SK-N-MC (cell line): ENCODE measurements around the gene SLC5A2.
A peak's percentile ranks its signal among the peaks of the same experiment; 100 is the strongest.
"Not testable (repeated sequence)": the region's sequence is repeated elsewhere in the genome, so short reads cannot be mapped to it uniquely, and the experiment has no call there.

Source experiments
- DNase-seq: peaks from one replicate; pipeline ENCODE4 v3.0.0-alpha.2; 2011; ENCODE audit warnings: low read depth, low spot score
- H3K27ac ChIP-seq: fragments of 200-600 bp; sonication (generic); 2 replicates; pipeline ENCODE4 v1.5.1; 2016; ENCODE audit warnings: mixed run types
- H3K36me3 ChIP-seq: fragments of 200-600 bp; sonication (generic); 2 replicates; pipeline ENCODE4 v1.6.1; 2017; ENCODE audit warnings: antibody characterized with exemption, low read length, mixed read lengths; ENCODE audit not compliant: insufficient read depth
- H3K4me3 ChIP-seq: fragments of 200-600 bp; sonication (generic); 2 replicates; pipeline ENCODE4 v1.5.1; 2016
- H3K9ac ChIP-seq: fragments of 200-600 bp; sonication (generic); 2 replicates; pipeline ENCODE4 v1.8.0; 2017; ENCODE audit warnings: mixed run types, mixed read lengths; ENCODE audit not compliant: insufficient read length
- H3K9me3 ChIP-seq: fragments of 200-600 bp; sonication (generic); 2 replicates; pipeline ENCODE4 v1.6.1; 2017; ENCODE audit warnings: low read depth, mild to moderate bottlenecking, antibody characterized with exemption, low read length, moderate library complexity, mixed read lengths
- EZH2 ChIP-seq: fragments of 200-600 bp; sonication (generic); IDR thresholded peaks from one replicate; pipeline ENCODE4 v1.6.1; 2017; ENCODE audit warnings: antibody characterized with exemption
- FOXP2 ChIP-seq: optimal IDR thresholded peaks from 2 replicates; pipeline ENCODE3; 2011; ENCODE audit warnings: mild to moderate bottlenecking, moderate library complexity; ENCODE audit not compliant: insufficient read depth; ENCODE audit errors: extremely low read length, control extremely low read depth
- POLR2AphosphoS5 ChIP-seq: IDR thresholded peaks from 2 replicates; pipeline ENCODE4 v1.6.1; 2012; ENCODE audit warnings: mild to moderate bottlenecking, low read depth, low read length, borderline replicate concordance

The SLC5A2 gene

GRCh38 chr16:31479751-31480150, 3.2 kb upstream of the SLC5A2 start:
- Histone ChIP-seq H3K9ac (no peak overlapping the region), H3K27ac (no peak overlapping the region), H3K9me3 (no peaks in the 10 kb centered on the region), H3K4me3 (no peak overlapping the region), H3K36me3 (no peaks in the 10 kb centered on the region)
- no peak for DNase-seq
- TF ChIP-seq FOXP2 (no peak), POLR2AphosphoS5 (no peak), EZH2 (no peak)

DNA sequence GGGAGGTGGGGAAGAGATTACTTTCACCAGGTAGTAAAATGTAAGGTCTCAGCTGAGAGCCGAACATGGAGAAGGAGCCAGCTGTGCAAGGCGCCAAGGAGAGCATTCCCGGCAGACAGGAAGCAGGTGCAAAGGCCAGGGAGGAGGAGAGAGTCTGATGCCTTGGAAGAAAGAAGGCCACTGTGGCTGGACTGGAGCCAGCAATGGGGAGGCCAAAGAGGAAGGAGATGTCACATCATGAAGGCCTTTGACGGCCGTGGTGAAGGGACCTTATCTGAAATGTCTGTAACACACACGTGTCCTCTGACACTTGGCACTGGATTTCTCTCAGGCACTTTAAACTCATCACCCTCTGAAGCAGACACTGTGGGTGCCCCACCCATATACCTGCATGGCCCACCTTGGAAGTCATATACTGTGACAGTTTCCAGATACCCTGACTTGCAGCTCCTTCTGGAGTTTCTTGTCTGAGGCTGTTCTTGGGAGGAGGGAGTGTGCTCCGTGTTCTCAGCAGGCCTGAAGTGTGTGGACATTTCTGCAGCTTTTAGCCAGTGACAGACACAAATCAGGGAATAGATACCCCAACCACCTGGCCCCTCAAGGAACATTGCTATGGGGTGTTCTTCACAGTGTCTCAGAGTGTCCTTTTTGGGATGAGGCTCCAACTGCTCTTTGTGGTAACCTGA, 1.9 kb upstream of the SLC5A2 start:
- no peak for TF ChIP-seq EZH2
- no peak for TF ChIP-seq FOXP2
- TF ChIP-seq POLR2AphosphoS5: no peak
- no peak overlapping the region for H3K4me3 ChIP-seq
- DNase-seq: no peak
- H3K9me3 ChIP-seq: no peaks in the 10 kb centered on the region
- no peak overlapping the region for H3K9ac ChIP-seq
- H3K36me3 ChIP-seq: no peaks in the 10 kb centered on the region
- H3K27ac ChIP-seq: no peak overlapping the region

GRCh38 chr16:31484048-31484447, 1.1 kb downstream of the SLC5A2 start:
- H3K36me3 ChIP-seq, H3K9ac ChIP-seq, DNase-seq, H3K4me3 ChIP-seq, H3K27ac ChIP-seq, H3K9me3 ChIP-seq: not testable (repeated sequence)

DNA sequence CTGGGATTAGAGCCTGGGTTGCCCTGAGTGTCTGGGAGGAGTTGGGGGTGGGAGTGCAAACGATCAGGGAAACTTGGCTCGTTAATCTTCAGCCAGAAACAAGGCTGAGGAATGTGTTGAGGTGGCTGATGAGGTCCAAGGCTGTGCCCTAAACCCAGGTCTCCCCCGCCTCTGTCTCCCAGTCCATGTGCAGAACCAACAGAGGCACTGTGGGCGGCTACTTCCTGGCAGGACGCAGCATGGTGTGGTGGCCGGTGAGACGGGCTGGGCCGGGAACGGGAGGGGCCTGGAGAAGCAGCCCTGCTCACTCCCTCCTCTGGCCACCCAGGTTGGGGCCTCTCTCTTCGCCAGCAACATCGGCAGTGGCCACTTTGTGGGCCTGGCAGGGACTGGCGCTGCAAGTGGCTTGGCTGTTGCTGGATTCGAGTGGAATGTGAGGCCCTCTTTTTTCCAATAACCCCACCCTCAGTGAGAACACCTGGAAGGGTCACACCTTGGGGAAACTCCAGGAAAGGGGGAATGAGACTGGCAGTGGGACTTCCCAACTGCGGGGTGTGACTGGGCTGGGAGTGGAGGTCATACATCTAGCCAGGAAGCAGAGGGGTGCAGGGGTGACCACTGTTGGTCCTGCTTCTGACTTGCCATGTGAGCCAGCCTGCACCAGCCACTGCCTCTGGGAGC, 1.7 kb downstream of the SLC5A2 start:
- no peak for TF ChIP-seq EZH2
- TF ChIP-seq FOXP2: no peak
- TF ChIP-seq POLR2AphosphoS5: no peak
- DNase-seq: no peak
- Histone ChIP-seq H3K9me3 (no peaks in the 10 kb centered on the region), H3K27ac (no peak overlapping the region), H3K9ac (no peak overlapping the region), H3K36me3 (no peaks in the 10 kb centered on the region), H3K4me3 (no peak overlapping the region)

DNA sequence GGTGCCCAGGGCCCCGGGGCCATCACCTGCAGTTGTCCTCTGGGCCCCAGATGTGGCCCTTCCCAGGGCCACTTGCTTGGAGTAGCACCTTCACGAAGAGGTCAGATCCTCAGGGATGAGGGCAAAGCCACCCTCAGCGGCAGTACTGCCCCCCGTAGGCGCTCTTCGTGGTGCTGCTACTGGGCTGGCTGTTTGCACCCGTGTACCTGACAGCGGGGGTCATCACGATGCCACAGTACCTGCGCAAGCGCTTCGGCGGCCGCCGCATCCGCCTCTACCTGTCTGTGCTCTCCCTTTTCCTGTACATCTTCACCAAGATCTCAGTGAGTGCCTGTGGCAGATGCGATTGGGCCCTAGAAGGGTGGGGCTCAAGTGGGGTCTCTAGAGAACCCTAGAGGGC, 2.6 kb downstream of the SLC5A2 start:
- no peak overlapping the region for H3K9ac ChIP-seq
- no peaks in the 10 kb centered on the region for H3K36me3 ChIP-seq
- no peaks in the 10 kb centered on the region for H3K9me3 ChIP-seq
- no peak overlapping the region for H3K27ac ChIP-seq
- no peak for DNase-seq
- H3K4me3 ChIP-seq: no peak overlapping the region
- TF ChIP-seq POLR2AphosphoS5 (no peak), EZH2 (no peak), FOXP2 (no peak)

DNA sequence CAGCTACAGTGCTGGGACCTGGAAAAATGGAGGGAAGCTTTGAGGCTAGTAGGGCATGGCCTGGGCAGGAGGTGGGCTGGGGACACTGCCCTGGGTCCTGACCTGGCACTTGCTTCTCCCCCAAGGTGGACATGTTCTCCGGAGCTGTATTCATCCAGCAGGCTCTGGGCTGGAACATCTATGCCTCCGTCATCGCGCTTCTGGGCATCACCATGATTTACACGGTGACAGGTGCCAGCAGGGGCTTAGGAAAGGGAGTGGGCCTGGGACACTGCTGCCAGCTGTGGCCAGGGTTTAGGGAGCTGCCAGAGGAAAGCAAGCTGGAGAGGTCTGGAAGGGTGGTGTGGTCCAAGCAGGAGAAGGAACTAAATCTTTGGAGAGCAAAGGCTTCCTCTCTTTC, 3.1 kb downstream of the SLC5A2 start:
- TF ChIP-seq FOXP2 (no peak), EZH2 (no peak), POLR2AphosphoS5 (no peak)

DNA sequence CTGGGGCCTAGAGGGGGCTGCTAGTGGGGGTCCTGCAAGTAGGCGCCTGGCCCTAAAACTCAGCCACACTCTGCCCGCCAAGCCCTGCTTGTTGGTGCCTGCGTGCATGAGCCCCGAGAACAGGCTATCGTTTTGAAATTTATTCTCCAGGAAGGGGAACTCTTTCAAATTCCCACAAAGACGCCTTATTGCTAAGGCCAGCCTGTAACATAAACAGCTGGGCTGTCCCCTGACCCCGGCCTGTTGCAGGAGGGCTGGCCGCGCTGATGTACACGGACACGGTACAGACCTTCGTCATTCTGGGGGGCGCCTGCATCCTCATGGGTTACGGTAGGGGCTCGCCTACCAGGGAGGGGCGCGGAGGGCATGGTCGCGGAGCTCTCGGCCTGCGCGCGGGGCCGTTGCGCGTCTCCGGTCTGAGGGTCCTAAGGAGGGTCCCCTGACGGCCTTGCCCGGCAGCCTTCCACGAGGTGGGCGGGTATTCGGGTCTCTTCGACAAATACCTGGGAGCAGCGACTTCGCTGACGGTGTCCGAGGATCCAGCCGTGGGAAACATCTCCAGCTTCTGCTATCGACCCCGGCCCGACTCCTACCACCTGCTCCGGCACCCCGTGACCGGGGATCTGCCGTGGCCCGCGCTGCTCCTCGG, 4.3 kb downstream of the SLC5A2 start:
- no peak overlapping the region for H3K27ac ChIP-seq
- H3K9me3 ChIP-seq: no peaks in the 10 kb centered on the region
- no peak overlapping the region for H3K9ac ChIP-seq
- H3K36me3 ChIP-seq: no peaks in the 10 kb centered on the region; the same call in 1 of the 2 replicates
- DNase-seq: no peak
- no peak for TF ChIP-seq POLR2AphosphoS5
- TF ChIP-seq FOXP2: no peak
- no peak for TF ChIP-seq EZH2
- peak overlapping the region; percentile 77 for H3K4me3 ChIP-seq

More for the DNA sequence above, 3.1 kb downstream of the SLC5A2 start:
- DNase-seq: no peak
- no peak overlapping the region for H3K4me3 ChIP-seq
- H3K36me3 ChIP-seq: no peaks in the 10 kb centered on the region
- no peak overlapping the region for H3K27ac ChIP-seq
- no peak overlapping the region for H3K9ac ChIP-seq
- no peaks in the 10 kb centered on the region for H3K9me3 ChIP-seq

- H3K9ac ChIP-seq: peak overlapping the region; percentile 20
- H3K9me3 ChIP-seq: no peaks in the 10 kb centered on the region
- H3K27ac ChIP-seq: no peak overlapping the region
- no peak for DNase-seq
- peaks cover under 1% of the 10 kb centered on the region; the same call in 1 of the 2 replicates for H3K36me3 ChIP-seq
- TF ChIP-seq EZH2: no peak
- TF ChIP-seq FOXP2: no peak
- TF ChIP-seq POLR2AphosphoS5: no peak
- peak overlapping the region; percentile 77 for H3K4me3 ChIP-seq
Measured at GRCh38 chr16:31487720-31488467, 5.0 kb downstream of the SLC5A2 start.
